ENCODE data around the gene ELOVL6.
A peak's percentile ranks its signal among the peaks of the same experiment; 100 is the strongest.

Gene ELOVL6

GRCh38 chr4:110025056-110025455, 173.4 kb downstream of the ELOVL6 start:
- DNase-seq (ENCODE audit: low read depth), result no peak

GRCh38 chr4:110022457-110022856, 176.0 kb downstream of the ELOVL6 start:
- no peak for DNase-seq (ENCODE audit: low read depth)

GRCh38 chr4:110020646-110021443, 177.6 kb downstream of the ELOVL6 start:
- no peak for DNase-seq (ENCODE audit: low read depth)

- DNase-seq (ENCODE audit: low read depth), result peak; percentile 71
Measured at GRCh38 chr4:110020139-110020538, 178.3 kb downstream of the ELOVL6 start.

- no peak for DNase-seq (ENCODE audit: low read depth)
Measured at GRCh38 chr4:110019153-110019552, 179.3 kb downstream of the ELOVL6 start.

GRCh38 chr4:110014233-110014632, 184.2 kb downstream of the ELOVL6 start:
- no peak for DNase-seq (ENCODE audit: low read depth)

GRCh38 chr4:110012917-110013316, 185.5 kb downstream of the ELOVL6 start:
- DNase-seq (ENCODE audit: low read depth), result no peak

GRCh38 chr4:110010797-110011196, 187.6 kb downstream of the ELOVL6 start:
- no peak for DNase-seq (ENCODE audit: low read depth)

- DNase-seq (ENCODE audit: low read depth), result no peak
Measured at GRCh38 chr4:110009550-110009949, 188.9 kb downstream of the ELOVL6 start.

GRCh38 chr4:110008540-110008939, 189.9 kb downstream of the ELOVL6 start:
- no peak for DNase-seq (ENCODE audit: low read depth)

GRCh38 chr4:110007217-110007616, 191.2 kb downstream of the ELOVL6 start:
- DNase-seq (ENCODE audit: low read depth), result no peak

GRCh38 chr4:110005461-110006056, 192.9 kb downstream of the ELOVL6 start:
- DNase-seq (ENCODE audit: low read depth), result peak; percentile 81

- no peak for DNase-seq (ENCODE audit: low read depth)
Measured at GRCh38 chr4:110004556-110004955, 193.9 kb downstream of the ELOVL6 start.

GRCh38 chr4:110003401-110004187, 194.8 kb downstream of the ELOVL6 start:
- no peak for DNase-seq (ENCODE audit: low read depth)

GRCh38 chr4:110002326-110002725, 196.1 kb downstream of the ELOVL6 start:
- no peak for DNase-seq (ENCODE audit: low read depth)

- no peak for DNase-seq (ENCODE audit: low read depth)
Measured at GRCh38 chr4:109999585-109999912, 198.9 kb downstream of the ELOVL6 start.

- DNase-seq (ENCODE audit: low read depth), result peak; percentile 58
Measured at GRCh38 chr4:109998867-109999584, 199.4 kb downstream of the ELOVL6 start.

- no peak for DNase-seq (ENCODE audit: low read depth)
Measured at GRCh38 chr4:109996526-109996925, 201.9 kb downstream of the ELOVL6 start.
